GM10266 (cell line): Measurements from ENCODE around the gene PELI2.

Experiments
- DNase-seq: peaks from one replicate; pipeline ENCODE4 v3.0.0; 2012; ENCODE audit errors: extremely low spot score
- CTCF ChIP-seq: IDR thresholded peaks from 2 replicates; pipeline ENCODE4 v1.5.1; 2012; ENCODE audit warnings: mild to moderate bottlenecking, low read depth; ENCODE audit not compliant: control insufficient read depth, insufficient read depth; ENCODE audit errors: missing control alignments

PELI2 gene

GRCh38 chr14:56131865-56132833 is 13.9 kb downstream of the PELI2 start:
- no peak for DNase-seq
- TF ChIP-seq CTCF = no peak

- no peak for DNase-seq
- no peak for TF ChIP-seq CTCF
Measured at GRCh38 chr14:56133547-56133946, 15.3 kb downstream of the PELI2 start.

GRCh38 chr14:56135001-56135400 is 16.8 kb downstream of the PELI2 start:
- DNase-seq = no peak
- TF ChIP-seq CTCF = no peak

- DNase-seq = no peak
Measured at GRCh38 chr14:56135668-56136067, 17.5 kb downstream of the PELI2 start.

GRCh38 chr14:56136571-56137452 is 18.6 kb downstream of the PELI2 start:
- DNase-seq = no peak
- no peak for TF ChIP-seq CTCF

More at GRCh38 chr14:56135668-56136067, 17.5 kb downstream of the PELI2 start:
- no peak for TF ChIP-seq CTCF

GRCh38 chr14:56137453-56137807 is 19.2 kb downstream of the PELI2 start:
- no peak for TF ChIP-seq CTCF
- no peak for DNase-seq
